T47D (cell line): Measurements from ENCODE around the gene HRH1.

Experiments used
- DNase-seq, 2 experiments: peaks; one replicate each; pipeline versions ENCODE4 v3.0.0 to v3.0.0-alpha.2; 2011 to 2012; ENCODE audit warnings: low read depth in 1 of 2, low spot score in 1 of 2
- JUND ChIP-seq: IDR thresholded peaks from 2 replicates; pipeline ENCODE4 v1.6.1; 2012; ENCODE audit warnings: low read depth
- in situ Hi-C: cut with HindIII; loops from 2 replicates; pipeline ENCODE4 v1.10.0; 2016; ENCODE audit warnings: low sequenced_read_pairs, low pct_unique_long_range_greater_than_20kb

HRH1 gene

GRCh38 chr3:11132861-11133260 is 21.4 kb upstream of the HRH1 start:
- DNase-seq = no peak
- in situ Hi-C loops = no loop called here
- no peak for TF ChIP-seq JUND

DNA sequence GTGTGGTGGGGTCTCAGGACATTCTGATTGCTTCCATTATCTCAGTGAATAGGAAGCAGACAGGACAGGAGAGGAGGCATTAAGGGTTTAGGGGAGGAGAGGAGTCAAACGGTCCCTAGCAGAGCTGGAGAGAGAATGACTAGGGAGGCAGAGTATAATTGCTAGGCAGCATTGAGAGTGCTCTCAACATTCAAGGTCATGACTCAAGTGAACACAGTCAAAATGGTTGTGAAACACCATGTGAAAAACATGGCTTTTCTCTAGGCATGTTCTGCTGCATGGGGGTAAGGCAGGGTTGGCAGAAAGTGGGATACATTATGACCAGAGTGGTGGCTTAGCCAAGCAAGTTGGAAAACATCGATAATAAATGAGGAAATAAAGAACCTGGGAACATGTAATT is 19.5 kb upstream of the HRH1 start:
- in situ Hi-C loops = no loop called here
- no peak for DNase-seq
- TF ChIP-seq JUND = no peak

- no peak for TF ChIP-seq JUND
- in situ Hi-C loops = no loop called here
- no peak for DNase-seq
These were observed 18.2 kb upstream of the HRH1 start for GRCh38 chr3:11136116-11136515.

DNA sequence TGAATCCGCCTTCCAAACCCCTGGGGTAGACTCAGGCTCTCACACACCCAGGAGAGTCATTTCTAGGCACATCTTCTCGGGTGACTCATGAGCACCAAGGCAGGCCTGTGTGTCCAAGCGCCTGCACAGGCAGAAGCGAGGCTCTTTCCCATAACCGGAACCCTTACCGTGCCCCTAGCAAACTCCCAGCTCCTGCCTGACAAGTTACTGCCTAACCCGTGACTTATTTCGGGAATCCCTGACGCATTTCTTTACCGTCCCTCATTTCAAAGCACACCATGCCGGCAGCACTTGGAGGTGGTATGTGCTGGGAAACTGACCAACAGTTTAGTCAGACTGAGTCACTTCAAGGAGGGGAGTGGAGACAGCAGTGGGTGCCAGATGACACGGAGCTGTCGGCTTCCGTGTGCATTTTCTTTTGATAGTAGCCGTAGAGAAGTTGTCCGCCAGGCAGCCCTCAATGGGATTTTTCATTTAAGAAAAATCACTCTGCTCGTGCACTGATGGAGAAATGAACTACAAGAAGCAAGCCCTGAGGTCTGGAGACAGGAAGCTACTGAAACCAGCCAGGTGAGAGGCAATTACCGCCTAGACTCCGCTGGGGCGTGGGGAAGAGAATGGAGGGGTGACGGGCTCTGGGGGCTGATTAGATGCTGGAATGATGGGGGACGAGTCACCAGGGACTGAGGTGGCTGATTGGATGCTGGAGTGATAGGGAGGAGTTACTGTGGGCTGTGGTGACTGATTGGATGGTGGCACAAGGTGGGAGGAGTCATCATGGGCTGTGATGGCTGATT is 17.3 kb upstream of the HRH1 start:
- no peak for TF ChIP-seq JUND
- in situ Hi-C loops = no loop called here
- DNase-seq = no peak

DNA sequence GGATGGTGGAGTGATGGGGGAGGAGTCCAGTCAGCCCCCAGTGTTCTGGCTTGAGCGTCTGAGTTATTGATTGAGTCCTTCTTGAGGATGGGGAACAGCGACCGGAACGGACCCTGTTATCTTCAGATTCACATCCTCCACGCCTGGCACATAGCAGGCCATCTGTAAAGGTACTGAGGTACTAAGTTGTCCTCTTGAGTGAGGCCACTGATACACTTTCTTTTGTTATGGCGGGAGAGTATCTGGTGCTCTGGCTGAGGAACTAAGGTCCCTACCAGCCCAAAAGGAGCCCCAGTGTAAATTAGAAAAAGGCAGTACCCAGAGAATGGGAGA is 16.7 kb upstream of the HRH1 start:
- TF ChIP-seq JUND = no peak
- no peak for DNase-seq
- in situ Hi-C loops = no loop called here

DNA sequence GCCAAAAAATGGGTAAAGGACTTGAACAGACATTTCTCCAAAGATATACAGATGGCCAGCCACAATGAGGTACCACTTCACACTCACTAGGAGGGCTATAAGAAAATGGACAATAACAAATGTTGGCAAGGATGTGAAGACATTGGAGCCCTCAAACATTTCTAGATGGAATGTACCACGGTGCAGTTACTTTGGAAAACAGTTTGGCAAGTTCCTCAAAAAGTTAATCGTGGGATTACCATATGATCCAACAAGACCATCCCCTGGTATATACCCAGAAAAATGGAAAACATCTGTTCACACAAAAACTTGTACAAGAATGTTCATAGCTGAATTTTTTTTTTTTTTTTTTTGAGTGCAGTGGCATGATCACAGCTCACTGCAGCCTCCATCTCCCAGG is 15.9 kb upstream of the HRH1 start:
- TF ChIP-seq JUND = no peak
- DNase-seq = no peak
- in situ Hi-C loops = no loop called here

DNA sequence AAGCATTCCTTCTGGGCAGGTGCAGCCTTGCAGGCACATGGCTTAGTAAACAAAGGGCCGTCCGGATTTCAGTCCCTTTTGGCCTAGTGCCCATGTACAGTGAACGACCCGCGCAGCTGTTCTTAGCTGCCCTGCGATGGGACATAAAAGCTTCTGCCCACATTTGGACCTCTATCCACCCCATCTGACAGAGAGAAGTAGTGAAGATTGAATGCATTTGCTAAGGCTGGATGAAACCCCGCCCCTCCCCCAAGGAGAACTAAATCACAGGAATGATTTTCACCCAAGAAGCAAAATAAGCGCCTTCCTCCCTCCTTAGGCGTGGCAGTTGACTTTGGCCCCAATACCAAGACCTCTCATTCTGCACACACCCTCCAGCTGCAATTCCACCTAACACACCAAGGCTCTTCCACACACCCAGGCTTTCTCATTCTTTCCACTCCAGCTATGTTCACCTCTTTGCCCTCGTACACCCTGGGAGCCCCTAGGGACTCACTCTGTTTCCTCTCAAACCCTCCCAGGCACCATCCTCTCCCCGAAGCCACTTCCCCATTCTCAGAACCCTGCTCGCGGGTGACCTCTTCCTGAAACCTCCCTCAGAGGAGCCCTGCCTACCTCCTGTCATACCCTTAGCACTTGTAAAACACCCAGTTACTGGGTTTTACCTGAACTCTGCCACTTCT is 14.1 kb upstream of the HRH1 start:
- in situ Hi-C loops = no loop called here
- peak in 1 of 2 experiments; percentile 8 for DNase-seq
- no peak for TF ChIP-seq JUND

DNA sequence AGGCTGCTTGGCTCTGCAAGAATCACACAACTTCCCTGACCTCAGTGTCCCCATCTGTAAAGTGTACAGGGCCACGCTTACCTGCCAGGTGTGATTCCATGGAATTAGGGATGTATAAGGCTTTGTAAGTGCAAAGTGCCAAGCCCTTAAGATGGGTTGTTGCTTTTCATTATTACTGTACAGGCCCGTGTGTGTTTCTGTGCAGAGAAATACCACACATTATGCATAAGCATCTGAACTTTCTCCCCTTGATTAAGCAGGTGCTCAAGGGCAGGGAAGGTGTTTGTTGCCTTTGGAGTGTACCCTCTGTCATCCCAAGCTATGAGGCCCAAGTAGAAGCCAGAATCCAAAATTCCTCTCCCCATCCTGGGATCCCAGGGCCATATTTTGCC is 13.6 kb upstream of the HRH1 start:
- no peak for DNase-seq
- in situ Hi-C loops = no loop called here
- no peak for TF ChIP-seq JUND

GRCh38 chr3:11143476-11143875 is 10.8 kb upstream of the HRH1 start:
- DNase-seq = no peak
- in situ Hi-C loops = no loop called here
- TF ChIP-seq JUND = no peak

- DNase-seq = no peak
- TF ChIP-seq JUND = no peak
- in situ Hi-C loops = no loop called here
These were observed 9.3 kb upstream of the HRH1 start for GRCh38 chr3:11144996-11145395.

GRCh38 chr3:11145888-11146287 is 8.4 kb upstream of the HRH1 start:
- TF ChIP-seq JUND = no peak
- in situ Hi-C loops = no loop called here
- DNase-seq = no peak

DNA sequence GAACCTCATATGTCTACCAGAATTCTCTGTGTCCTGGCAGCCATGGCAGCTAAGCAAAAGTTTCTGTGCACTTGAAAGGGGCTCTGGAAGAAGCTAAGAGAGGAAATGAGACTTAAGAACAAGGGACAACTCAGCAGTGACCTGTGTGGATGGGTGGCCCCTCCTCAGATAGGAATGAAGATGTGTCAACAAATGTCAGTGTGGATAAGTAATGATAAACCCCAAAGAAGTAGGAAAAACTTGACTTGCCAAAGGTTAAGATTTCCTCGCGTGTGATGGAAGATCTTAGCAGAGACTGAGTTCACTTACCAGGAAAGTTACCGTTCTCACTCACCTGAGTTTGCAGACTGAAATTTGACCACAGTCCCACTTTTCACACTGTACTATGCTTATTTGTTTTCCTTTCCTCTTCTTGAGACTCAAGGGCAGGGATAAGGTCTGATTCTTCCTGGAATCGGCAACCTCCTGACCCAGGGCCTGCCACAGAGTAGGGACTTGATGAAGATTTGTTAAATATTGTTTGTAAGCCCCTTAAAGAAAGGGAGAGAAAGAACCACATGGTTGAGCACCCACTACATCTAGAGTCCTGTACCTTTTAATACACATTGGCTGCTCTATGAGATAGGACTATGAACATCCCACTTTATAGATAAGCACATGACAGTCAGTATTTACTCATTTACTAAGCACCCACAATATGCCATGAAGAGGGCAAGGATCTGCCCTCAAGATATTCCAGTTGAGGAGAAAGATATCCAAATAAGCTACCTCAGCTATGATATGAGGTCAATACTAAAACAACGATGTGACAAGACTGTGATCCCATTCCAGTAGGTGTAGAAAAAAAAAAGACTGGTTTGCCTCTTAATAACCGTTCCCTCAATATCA is 7.3 kb upstream of the HRH1 start:
- DNase-seq = no peak
- TF ChIP-seq JUND = no peak
- in situ Hi-C loops = no loop called here

GRCh38 chr3:11150256-11150655 is 4.0 kb upstream of the HRH1 start:
- in situ Hi-C loops = no loop called here
- no peak for TF ChIP-seq JUND
- no peak for DNase-seq
